H9 (cell line): ENCODE measurements around the gene SERPINH1. TPM values are rescaled to one million over a fixed set of nuclear protein-coding genes. Genes with fewer than 3 reads are reported as not detected.

Experiments
- DNase-seq: peaks from one replicate; pipeline ENCODE4 v3.0.0-alpha.2; 2017
- H2AFZ ChIP-seq: one replicate; pipeline ENCODE4 v1.6.1; 2013; ENCODE audit warnings: mild to moderate bottlenecking, low read length, control low read depth, moderate library complexity
- H2AK5ac ChIP-seq: 2 replicates; pipeline ENCODE4 v1.6.1; 2013; ENCODE audit warnings: low read length, control low read depth, mixed read lengths; ENCODE audit not compliant: insufficient read length
- H2BK120ac ChIP-seq: one replicate; pipeline ENCODE4 v1.6.1; 2013; ENCODE audit warnings: low read depth, mild to moderate bottlenecking, low read length, control low read depth, inconsistent platforms; ENCODE audit not compliant: poor library complexity, severe bottlenecking
- H2BK12ac ChIP-seq: 2 replicates; pipeline ENCODE4 v1.6.1; 2013; ENCODE audit warnings: low read length, control low read depth, mixed read lengths, low read depth; ENCODE audit not compliant: insufficient read length
- H2BK15ac ChIP-seq: 2 replicates; pipeline ENCODE4 v1.6.1; 2013; ENCODE audit warnings: low read depth, low read length, control low read depth
- H2BK20ac ChIP-seq: one replicate; pipeline ENCODE4 v1.6.1; 2013; ENCODE audit warnings: low read depth, mild to moderate bottlenecking, low read length, control low read depth, inconsistent platforms; ENCODE audit not compliant: poor library complexity, severe bottlenecking
- H2BK5ac ChIP-seq: 2 replicates; pipeline ENCODE4 v1.6.1; 2013; ENCODE audit warnings: low read length, control low read depth, mixed read lengths; ENCODE audit not compliant: insufficient read length
- H3K14ac ChIP-seq: 2 replicates; pipeline ENCODE4 v1.6.1; 2013; ENCODE audit warnings: low read length, control low read depth; ENCODE audit not compliant: insufficient read depth
- H3K18ac ChIP-seq: 2 replicates; pipeline ENCODE4 v1.6.1; 2013; ENCODE audit warnings: low read depth, mild to moderate bottlenecking, mixed read lengths, low read length, control low read depth; ENCODE audit not compliant: insufficient read length
- H3K23ac ChIP-seq: 2 replicates; pipeline ENCODE4 v1.6.1; 2013; ENCODE audit warnings: low read length, control low read depth, mixed read lengths, low read depth; ENCODE audit not compliant: insufficient read length
- H3K23me2 ChIP-seq: 2 replicates; pipeline ENCODE4 v1.6.1; 2013; ENCODE audit warnings: low read depth, mild to moderate bottlenecking, mixed read lengths, low read length, control low read depth; ENCODE audit not compliant: insufficient read length, poor library complexity, severe bottlenecking
- H3K27ac ChIP-seq: 2 replicates; pipeline ENCODE4 v1.5.1; 2013; ENCODE audit warnings: low read length, control low read depth, mixed read lengths, low read depth; ENCODE audit not compliant: insufficient read length
- H3K27me3 ChIP-seq: 2 replicates; pipeline ENCODE4 v1.6.1; 2013; ENCODE audit warnings: low read length, control low read depth, inconsistent platforms; ENCODE audit not compliant: insufficient read depth
- H3K4ac ChIP-seq: 2 replicates; pipeline ENCODE4 v1.6.1; 2013; ENCODE audit warnings: low read depth, mild to moderate bottlenecking, control low read depth, inconsistent platforms, low read length, moderate library complexity
- H3K4me1 ChIP-seq: 2 replicates; pipeline ENCODE4 v1.6.1; 2013; ENCODE audit warnings: low read length, control low read depth, inconsistent platforms; ENCODE audit not compliant: insufficient read depth
- H3K4me2 ChIP-seq: 2 replicates; pipeline ENCODE4 v1.6.1; 2013; ENCODE audit warnings: low read length, control low read depth, mixed read lengths; ENCODE audit not compliant: insufficient read length, insufficient read depth
- H3K56ac ChIP-seq: 2 replicates; pipeline ENCODE4 v1.6.1; 2013; ENCODE audit warnings: low read depth, mild to moderate bottlenecking, mixed read lengths, low read length, control low read depth; ENCODE audit not compliant: insufficient read length
- H3K79me1 ChIP-seq: 2 replicates; pipeline ENCODE4 v1.6.1; 2013; ENCODE audit warnings: low read depth, mild to moderate bottlenecking, moderate library complexity, low read length, control low read depth, inconsistent platforms; ENCODE audit not compliant: insufficient read depth, poor library complexity, severe bottlenecking
- H3K79me2 ChIP-seq: 2 replicates; pipeline ENCODE4 v1.6.1; 2013; ENCODE audit warnings: low read length, control low read depth, inconsistent platforms; ENCODE audit not compliant: insufficient read depth
- H3K9ac ChIP-seq: 2 replicates; pipeline ENCODE4 v1.6.1; 2013; ENCODE audit warnings: low read length, control low read depth, mixed read lengths; ENCODE audit not compliant: insufficient read length; ENCODE audit errors: extremely low read depth
- H3K9me3 ChIP-seq: one replicate; pipeline ENCODE4 v1.6.1; 2013; ENCODE audit warnings: low read depth, low read length, inconsistent platforms; ENCODE audit not compliant: control insufficient read depth
- H3T11ph ChIP-seq: one replicate; pipeline ENCODE4 v1.6.1; 2013; ENCODE audit warnings: mild to moderate bottlenecking, low read length, control low read depth, inconsistent platforms
- H4K20me1 ChIP-seq: one replicate; pipeline ENCODE4 v1.6.1; 2013; ENCODE audit not compliant: control insufficient read depth, insufficient read length, insufficient read depth
- H4K5ac ChIP-seq: 2 replicates; pipeline ENCODE4 v1.6.1; 2013; ENCODE audit warnings: low read depth, mild to moderate bottlenecking, mixed read lengths, low read length, control low read depth; ENCODE audit not compliant: insufficient read length
- H4K8ac ChIP-seq: replicated peaks from 2 replicates; pipeline ENCODE4 v1.6.1; 2013; ENCODE audit warnings: low read length, control low read depth, mixed read lengths, low read depth; ENCODE audit not compliant: insufficient read length
- H4K91ac ChIP-seq: 2 replicates; pipeline ENCODE4 v1.6.1; 2013; ENCODE audit warnings: low read depth, mild to moderate bottlenecking, moderate library complexity, mixed read lengths, low read length, control low read depth; ENCODE audit not compliant: insufficient read length
- H3K27ac Mint-ChIP-seq, 3 experiments: 2 replicates in 2 of 3; 3 replicates in 1 of 3; pipeline ENCODE4 v1.8.0; 2020 to 2021; ENCODE audit warnings: mixed read lengths in 3 of 3, mild to moderate bottlenecking in 1 of 3, moderate library complexity in 1 of 3
- H3K27me3 Mint-ChIP-seq: 2 replicates; pipeline ENCODE4 v1.8.0; 2021; ENCODE audit warnings: low read depth, mild to moderate bottlenecking, moderate library complexity, mixed read lengths
- H3K36me3 Mint-ChIP-seq, 3 experiments: 2 replicates in 2 of 3; 3 replicates in 1 of 3; pipeline ENCODE4 v1.8.0; 2020 to 2021; ENCODE audit warnings: low read depth in 3 of 3, mixed read lengths in 3 of 3; ENCODE audit not compliant: insufficient read depth in 1 of 3
- H3K4me1 Mint-ChIP-seq, 2 experiments: 2 replicates each; pipeline ENCODE4 v1.8.0; 2020; ENCODE audit warnings: mixed read lengths in 2 of 2
- H3K4me3 Mint-ChIP-seq, 2 experiments: 2 replicates in 1 of 2; 3 replicates in 1 of 2; pipeline ENCODE4 v1.8.0; 2020 to 2021; ENCODE audit warnings: mild to moderate bottlenecking in 2 of 2, mixed read lengths in 2 of 2, moderate library complexity in 1 of 2
- H3K9me3 Mint-ChIP-seq, 2 experiments: 2 replicates in 1 of 2; 3 replicates in 1 of 2; pipeline ENCODE4 v1.8.0; 2020; ENCODE audit warnings: mild to moderate bottlenecking in 2 of 2, mixed read lengths in 2 of 2, moderate library complexity in 1 of 2
- CTCF ChIP-seq: fragments of 200-600 bp; sonication (generic); conservative IDR thresholded peaks from 3 replicates; pipeline ENCODE4 v1.8.0; 2021; ENCODE audit warnings: antibody characterized with exemption, mild to moderate bottlenecking
- WGBS: extraction: QIAGEN DNeasy Blood & Tissue Kit; methylation state at CpG from one replicate; pipeline ENCODE4 v1.1.7; 2013; ENCODE audit warnings: missing lambda C conversion rate, low lambda C conversion rate, mixed read lengths; ENCODE audit not compliant: insufficient read length; ENCODE audit errors: extremely low coverage; 5-methylcytosine and 5-hydroxymethylcytosine counted together
- total RNA-seq: library from RNA; stranded (reverse); gene quantifications from 2 replicates; pipeline ENCODE4 v1.2.1, GENCODE V29; 2021

The SERPINH1 gene
- total RNA-seq, 1 experiment from 2014 or later, result 253 TPM

DNA sequence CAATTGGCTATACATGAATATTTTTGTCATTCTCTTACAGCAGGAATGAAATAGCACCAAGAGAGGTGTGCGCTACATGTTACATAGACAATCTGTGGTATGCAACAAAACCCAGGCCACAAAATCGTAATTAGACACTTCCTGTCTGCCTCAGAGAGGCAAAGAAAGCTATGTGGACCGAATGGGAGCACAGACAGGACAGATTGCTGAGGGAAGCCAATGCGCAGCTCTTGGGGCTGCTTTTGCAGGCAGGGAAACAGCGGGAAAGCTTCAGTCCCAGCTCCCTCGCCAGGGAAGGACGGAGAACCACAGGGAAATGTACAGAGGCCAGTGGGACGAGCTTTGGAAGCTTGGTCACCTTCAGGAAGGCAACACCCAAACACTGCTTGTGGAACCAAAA, 40.9 kb downstream of the SERPINH1 start:
- Histone ChIP-seq H2BK5ac (no peak overlapping the region), H3T11ph (no peak overlapping the region), H4K91ac (no peak overlapping the region), H3K56ac (no peak overlapping the region), H3K9ac (no peak overlapping the region), H3K4me2 (no peak overlapping the region), H3K9me3 (no peaks in the 10 kb centered on the region), H2AFZ (no peak overlapping the region), H2AK5ac (no peak overlapping the region), H3K14ac (no peak overlapping the region), H4K20me1 (no peaks in the 10 kb centered on the region), H2BK15ac (no peak overlapping the region), H3K79me1 (no peaks in the 10 kb centered on the region), H2BK120ac (no peak overlapping the region), H2BK20ac (no peak overlapping the region), H3K4ac (no peak overlapping the region), H4K8ac (no peak overlapping the region), H4K5ac (no peak overlapping the region), H3K79me2 (no peaks in the 10 kb centered on the region), H2BK12ac (no peak overlapping the region), H3K4me1 (no peaks in the 10 kb centered on the region), H3K18ac (no peak overlapping the region), H3K23me2 (no peaks in the 10 kb centered on the region), H3K27me3 (no peaks in the 10 kb centered on the region), H3K23ac (no peak overlapping the region), H3K27ac (no peak overlapping the region)
- no peak for TF ChIP-seq CTCF
- Mint-ChIP-seq H3K36me3 (no peaks in the 10 kb centered on the region; a peak in 1 of 7 replicates), H3K4me3 (no peak overlapping the region), H3K9me3 (no peaks in the 10 kb centered on the region), H3K27me3 (peaks cover 14% of the 10 kb centered on the region), H3K27ac (peak overlapping the region in 1 of 3 experiments; percentile 6; a peak in 2 of 7 replicates), H3K4me1 (peaks cover 15 to 23% of the 10 kb centered on the region in 2 experiments)
- WGBS, result no CpG with 5 or more reads among the region's 8 CpGs
- no peak for DNase-seq
